Activated CD8-positive, alpha-beta memory T cell treated with anti-CD3 and anti-CD28 coated beads, Interleukin-2, amount 50 U/mL, for 24 hours (primary cell): ENCODE data around the gene PTPN2.
"Not testable (repeated sequence)": the region's sequence is repeated elsewhere in the genome, so short reads cannot be mapped to it uniquely, and the experiment has no call there.

Source experiments
- DNase-seq: peaks from one replicate; pipeline ENCODE4 v3.0.0-alpha.2; 2020; ENCODE audit errors: extremely low read depth

The PTPN2 gene

DNA sequence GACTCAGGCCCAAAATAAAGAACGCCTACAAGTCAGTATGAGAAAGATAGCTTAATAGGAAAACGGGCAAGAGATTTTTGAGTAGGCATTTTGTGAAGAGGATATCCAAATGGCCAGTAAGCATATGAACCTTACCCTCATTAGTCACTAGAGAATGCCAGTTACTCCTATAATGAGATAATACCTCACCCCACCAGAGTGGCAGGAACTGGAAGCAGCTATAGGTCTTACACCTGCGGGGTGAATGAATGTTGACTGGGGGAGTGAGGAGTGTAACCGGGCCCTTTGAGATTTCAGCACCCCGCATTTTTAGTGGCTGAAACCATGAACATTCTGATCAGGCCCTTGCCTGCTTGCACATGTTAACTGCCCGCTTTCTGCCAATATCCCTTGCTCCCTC, 7.5 kb upstream of the PTPN2 start:
- no peak for DNase-seq

DNA sequence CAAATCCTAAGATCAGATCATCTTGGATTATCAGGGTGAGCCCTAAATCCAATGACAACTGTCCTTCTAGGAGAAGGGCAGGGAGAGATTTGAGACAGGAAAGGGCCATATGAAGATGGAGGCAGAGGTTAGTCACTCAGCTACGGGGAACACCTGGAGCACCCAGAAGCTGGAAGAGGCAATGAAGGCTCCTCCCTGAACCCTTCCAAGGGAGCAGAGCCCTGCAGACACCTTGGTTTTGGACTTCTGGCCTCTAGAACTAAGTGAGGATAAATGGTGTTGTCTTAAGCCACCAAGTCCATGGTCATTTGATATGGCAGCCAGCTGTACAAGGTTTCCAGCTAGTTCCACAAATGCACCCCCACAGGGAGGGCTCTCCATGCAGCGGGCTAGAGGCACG, 6.9 kb upstream of the PTPN2 start:
- no peak for DNase-seq

- no peak for DNase-seq
These were observed 2.6 kb upstream of the PTPN2 start for GRCh38 chr18:12886498-12887126.

DNA sequence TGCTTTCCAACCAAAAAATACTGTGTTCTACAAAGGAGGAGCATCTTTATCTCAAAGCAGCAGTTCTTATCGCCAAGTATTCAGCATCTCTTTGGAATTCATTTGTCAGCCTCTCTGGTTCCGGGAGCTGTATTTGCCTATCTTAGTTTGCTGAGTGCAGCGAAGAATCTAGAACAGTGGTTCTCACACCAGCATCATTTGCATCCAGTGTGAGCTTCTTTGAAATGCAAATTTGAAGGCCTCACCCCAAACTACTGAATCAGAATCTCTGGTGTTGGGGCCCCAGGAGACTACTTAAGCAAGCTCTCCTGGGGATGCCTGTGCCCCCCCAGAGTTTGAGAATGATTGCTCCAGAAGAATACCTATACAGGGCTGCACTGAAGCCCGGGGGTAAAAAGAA, 1.5 kb upstream of the PTPN2 start:
- no peak for DNase-seq

- DNase-seq: no peak
These were observed 628 bp upstream of the PTPN2 start for GRCh38 chr18:12884406-12885323.

DNA sequence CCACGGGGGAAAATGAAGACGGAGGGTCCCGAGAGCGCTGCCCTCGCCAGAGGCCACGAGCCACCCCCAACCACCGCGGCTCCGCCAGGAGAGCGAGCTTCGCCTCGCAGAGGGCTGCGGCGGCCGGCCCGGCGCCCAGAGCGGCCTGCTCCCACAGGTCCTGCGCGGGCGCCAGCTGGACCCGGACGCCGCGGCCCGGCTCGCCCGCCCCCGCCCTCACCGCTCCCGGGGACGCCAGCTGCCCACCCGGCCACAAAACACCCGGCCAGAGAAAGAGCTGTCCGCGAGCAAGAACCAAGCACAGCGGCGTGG, 709 bp downstream of the PTPN2 start:
- DNase-seq: no peak

- no peak for DNase-seq
These were observed 1.3 kb downstream of the PTPN2 start for GRCh38 chr18:12882453-12883371.

GRCh38 chr18:12880541-12880910, 3.5 kb downstream of the PTPN2 start:
- DNase-seq: no peak

GRCh38 chr18:12879840-12880540, 4.0 kb downstream of the PTPN2 start:
- no peak for DNase-seq

DNA sequence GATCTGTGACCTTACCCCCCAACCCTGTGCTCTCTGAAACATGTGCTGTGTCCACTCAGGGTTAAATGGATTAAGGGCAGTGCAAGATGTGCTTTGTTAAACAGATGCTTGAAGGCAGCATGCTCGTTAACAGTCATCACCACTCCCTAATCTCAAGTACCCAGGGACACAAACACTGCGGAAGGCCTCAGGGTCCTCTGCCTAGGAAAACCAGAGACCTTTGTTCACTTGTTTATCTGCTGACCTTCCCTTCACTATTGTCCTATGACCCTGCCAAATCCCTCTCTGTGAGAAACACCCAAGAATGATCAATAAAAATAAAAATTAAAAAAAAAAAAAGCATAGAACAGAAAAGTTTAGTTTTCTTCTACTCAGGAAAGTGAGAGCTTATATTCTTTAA, 9.0 kb downstream of the PTPN2 start:
- not testable (repeated sequence) for DNase-seq

GRCh38 chr18:12873961-12874567, 10.0 kb downstream of the PTPN2 start:
- DNase-seq: not testable (repeated sequence)

GRCh38 chr18:12872408-12872807, 11.6 kb downstream of the PTPN2 start:
- no peak for DNase-seq

- no peak for DNase-seq
These were observed 15.5 kb downstream of the PTPN2 start for GRCh38 chr18:12868576-12868975.

- DNase-seq: no peak
These were observed 16.5 kb downstream of the PTPN2 start for GRCh38 chr18:12867441-12868123.

GRCh38 chr18:12863687-12864216, 20.3 kb downstream of the PTPN2 start:
- no peak for DNase-seq

GRCh38 chr18:12862874-12863482, 21.1 kb downstream of the PTPN2 start:
- DNase-seq: no peak

- DNase-seq: no peak
These were observed 21.6 kb downstream of the PTPN2 start for GRCh38 chr18:12862467-12862866.

DNA sequence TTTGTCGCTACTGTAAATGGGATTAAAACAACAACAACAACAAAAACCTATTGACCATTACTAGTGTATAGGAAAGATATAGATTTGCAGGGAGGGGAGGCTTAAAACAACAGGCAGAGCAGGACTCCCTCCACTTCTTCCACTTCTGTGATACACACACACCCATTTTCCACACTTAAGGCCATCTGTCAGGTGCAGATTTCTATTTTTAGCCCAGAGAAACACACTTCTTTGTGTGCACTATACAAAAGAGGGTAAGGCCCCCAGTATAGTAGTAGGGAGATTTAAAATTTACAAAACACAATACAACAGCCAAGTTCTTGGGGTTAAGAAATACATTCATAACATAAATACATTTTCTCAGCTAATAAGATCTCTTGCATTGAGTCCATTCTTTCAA, 22.4 kb downstream of the PTPN2 start:
- DNase-seq: no peak

GRCh38 chr18:12860530-12860929, 23.5 kb downstream of the PTPN2 start:
- no peak for DNase-seq

DNA sequence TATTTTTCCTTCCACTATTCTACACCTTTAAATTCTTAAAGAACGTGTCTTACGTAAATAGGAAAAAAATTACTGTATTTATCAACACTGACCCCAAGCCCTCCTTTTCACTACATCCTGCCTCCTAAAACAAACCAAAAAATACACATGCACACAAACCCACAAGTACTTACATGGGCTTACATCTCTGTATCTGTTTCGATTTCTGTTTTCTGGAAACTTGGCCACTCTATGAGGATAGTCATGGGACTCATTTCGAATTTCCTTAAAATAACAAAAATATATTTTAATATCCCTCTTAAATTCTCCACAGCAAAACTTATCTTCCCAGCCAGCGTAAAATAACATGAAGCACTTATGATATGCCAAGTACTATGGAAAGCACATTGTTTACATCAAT, 25.0 kb downstream of the PTPN2 start:
- no peak for DNase-seq
